Heart right ventricle (tissue), 16 donors: ENCODE measurements around the gene SGSH. TPM values are rescaled to one million over a fixed set of nuclear protein-coding genes. Genes with fewer than 3 reads are reported as not detected.
"Not testable (repeated sequence)": the region's sequence is repeated elsewhere in the genome, so short reads cannot be mapped to it uniquely, and the experiment has no call there.

Experiments used
- ATAC-seq, 8 donors: fragments of 200-7000 bp; cut with Tn5 transposase; one replicate each; pipeline ENCODE4 v1.9.1; 2020; ENCODE audit warnings: mild to moderate bottlenecking in 8 of 8, moderate library complexity in 8 of 8, moderate number of reproducible peaks in 1 of 8
- DNase-seq, 2 donors: peaks; one replicate each; pipeline ENCODE4 v3.0.0-alpha.2; 2020
- H3K27ac ChIP-seq, 10 donors: fragments of 200-600 bp; sonication (generic) in 2 of 10; one replicate each; pipeline versions ENCODE4 v1.5.0 to v1.8.0; 2020 to 2022; ENCODE audit warnings: mild to moderate bottlenecking in 3 of 10
- H3K27me3 ChIP-seq, 7 donors: fragments of 200-600 bp; one replicate each; pipeline ENCODE4 v1.8.0; 2021 to 2022; ENCODE audit warnings: mild to moderate bottlenecking in 2 of 7
- H3K36me3 ChIP-seq, 9 donors: fragments of 200-600 bp; sonication (generic) in 1 of 9; one replicate each; pipeline versions ENCODE4 v1.5.0 to v1.8.0; 2020 to 2022; ENCODE audit warnings: mild to moderate bottlenecking in 2 of 9
- H3K4me1 ChIP-seq, 9 donors: fragments of 200-600 bp; sonication (generic) in 1 of 9; one replicate each; pipeline versions ENCODE4 v1.5.0 to v1.8.0; 2020 to 2022; ENCODE audit warnings: mild to moderate bottlenecking in 4 of 9
- H3K4me3 ChIP-seq, 10 donors: fragments of 200-600 bp; sonication (generic) in 2 of 10; one replicate each; pipeline versions ENCODE4 v1.5.0 to v1.8.0; 2020 to 2022; ENCODE audit warnings: mild to moderate bottlenecking in 7 of 10, moderate library complexity in 2 of 10
- H3K9me3 ChIP-seq, 11 donors: fragments of 200-600 bp in 10 of 11; sonication (generic) in 2 of 11; one replicate each; pipeline versions ENCODE4 v1.5.0 to v1.8.0; 2013 to 2022; ENCODE audit warnings: mild to moderate bottlenecking in 2 of 11, control low read depth in 1 of 11, moderate library complexity in 1 of 11
- WGBS, 2 donors: extraction: QIAGEN DNeasy Blood & Tissue Kit; methylation state at CpG; one replicate each; pipeline ENCODE4 v1.1.7; 2013; ENCODE audit warnings: inconsistent platforms in 1 of 2; 5-methylcytosine and 5-hydroxymethylcytosine counted together
- intact Hi-C, 10 donors: fragments of 100-400 bp; cut with DNase I; formaldehyde crosslinking; loops; one replicate each; pipeline versions ENCODE4 v1.11.1 to v1.14.2; 2022
- polyA plus RNA-seq, 2 donors: library from polyadenylated mRNA; stranded (reverse); fragments of 200-250 nt; gene quantifications; one replicate each; pipeline ENCODE4 v1.2.3, GENCODE V29; 2013
- total RNA-seq, 10 donors: library from RNA; stranded (reverse); fragmentation: NEBNext Ultra II Directional in 3 of 10; extraction: Animal tissue kit (Norgen Biotek cat#: 25700) in 3 of 10; gene quantifications; one replicate each; pipeline versions ENCODE4 v1.2.1 to v1.2.4, GENCODE V29; 2021 to 2023
- TF ChIP-seq, protein P1 (sequence below), 9 donors: fragments of 200-600 bp; sonication (generic) in 2 of 9; IDR thresholded peaks; one replicate each; pipeline versions ENCODE4 v1.5.0 to v1.8.0; 2021 to 2022; ENCODE audit warnings: antibody characterized with exemption in 9 of 9, mild to moderate bottlenecking in 5 of 9, moderate library complexity in 1 of 9
- donor health status: Arrhythmogenic right ventricular cardiomyopathy.
- donor health status: ischemic (EF 13 %, LVEDD 7.1; RV severe dilation, severe dysfunction).
- donor health status: healthy with polysubstance abuse.
- donor health status: DM: no; HTN: yes; CAD: no.
- donor health status: DM: no; HTN: no; CAD: no.
- donor health status: ischemic (EF 25% LVEDD 6.9; RV normal size, moderate dysfunction).
- donor health status: ischemic (EF 25% LVEDD 5.7; RV mildly dilated, moderate dysfunction).
- donor health status: healthy.
- donor health status: DM: yes; HTN: yes; CAD: no.
- donor health status: Ischemic cardiomyopathy.
- donor health status: ischemic (EF 35%, LVEDD 5.7; RV mildly dilated, moderate dysfunction).
- donor health status: nonischemic (EF 11% LVEDD 7.7; RV severe dilation, severe dysfunction).
- donor health status: DM: yes; HTN: yes; CAD: no.
- donor health status: PGD.
- donor health status: ischemic (EF 29% LVEDD 5.4; RV normal size, mild dysfunction).
- donor health status: nonischemic (EF 23%, LVEDD 6.1; RV moderate dilation, normal function).

Gene SGSH
- total and polyA plus RNA-seq, 12 donors: 7.3 to 21.7 (median 14.0) TPM

GRCh38 chr17:80203471-80203963 is 16.6 kb downstream of the SGSH start:
- DNase-seq: no peak

GRCh38 chr17:80202197-80202596 is 17.9 kb downstream of the SGSH start:
- ATAC-seq: no peak

More at GRCh38 chr17:80203471-80203963, 16.6 kb downstream of the SGSH start:
- no peak for ATAC-seq
- WGBS, 2 donors: 84 to 90% methylated on average over 9 to 11 of the region's 11 CpGs
- Histone ChIP-seq H3K9me3 (no peaks in the 10 kb centered on the region), H3K4me1 (peaks cover 0 to 6% (median 0%) of the 10 kb centered on the region in 9 donors), H3K36me3 (peaks cover 0 to 9% (median 0%) of the 10 kb centered on the region in 9 donors), H3K27ac (no peak overlapping the region), H3K27me3 (no peaks in the 10 kb centered on the region), H3K4me3 (no peak overlapping the region)
- intact Hi-C loops: no loop called here
- TF ChIP-seq, protein P1, sequence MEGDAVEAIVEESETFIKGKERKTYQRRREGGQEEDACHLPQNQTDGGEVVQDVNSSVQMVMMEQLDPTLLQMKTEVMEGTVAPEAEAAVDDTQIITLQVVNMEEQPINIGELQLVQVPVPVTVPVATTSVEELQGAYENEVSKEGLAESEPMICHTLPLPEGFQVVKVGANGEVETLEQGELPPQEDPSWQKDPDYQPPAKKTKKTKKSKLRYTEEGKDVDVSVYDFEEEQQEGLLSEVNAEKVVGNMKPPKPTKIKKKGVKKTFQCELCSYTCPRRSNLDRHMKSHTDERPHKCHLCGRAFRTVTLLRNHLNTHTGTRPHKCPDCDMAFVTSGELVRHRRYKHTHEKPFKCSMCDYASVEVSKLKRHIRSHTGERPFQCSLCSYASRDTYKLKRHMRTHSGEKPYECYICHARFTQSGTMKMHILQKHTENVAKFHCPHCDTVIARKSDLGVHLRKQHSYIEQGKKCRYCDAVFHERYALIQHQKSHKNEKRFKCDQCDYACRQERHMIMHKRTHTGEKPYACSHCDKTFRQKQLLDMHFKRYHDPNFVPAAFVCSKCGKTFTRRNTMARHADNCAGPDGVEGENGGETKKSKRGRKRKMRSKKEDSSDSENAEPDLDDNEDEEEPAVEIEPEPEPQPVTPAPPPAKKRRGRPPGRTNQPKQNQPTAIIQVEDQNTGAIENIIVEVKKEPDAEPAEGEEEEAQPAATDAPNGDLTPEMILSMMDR (IDR thresholded peaks at IDR 0.05): no peak

GRCh38 chr17:80201446-80201845 is 18.7 kb downstream of the SGSH start:
- Histone ChIP-seq H3K4me1 (no peaks in the 10 kb centered on the region), H3K27ac (no peak overlapping the region), H3K9me3 (no peaks in the 10 kb centered on the region), H3K4me3 (no peak overlapping the region), H3K27me3 (no peaks in the 10 kb centered on the region), H3K36me3 (no peaks in the 10 kb centered on the region)
- TF ChIP-seq, protein P1 (IDR thresholded peaks at IDR 0.05): no peak
- 88% methylated on average over 15 of the region's 15 CpGs for WGBS, 2 donors
- ATAC-seq (no peak), DNase-seq (no peak)
- intact Hi-C loops: no loop called here

More at GRCh38 chr17:80202197-80202596, 17.9 kb downstream of the SGSH start:
- intact Hi-C loops: no loop called here
- Histone ChIP-seq H3K4me1 (peaks cover 0 to 6% (median 0%) of the 10 kb centered on the region in 9 donors), H3K27ac (no peak overlapping the region), H3K36me3 (peaks cover 0 to 3% (median 0%) of the 10 kb centered on the region in 9 donors), H3K27me3 (no peaks in the 10 kb centered on the region), H3K4me3 (no peak overlapping the region), H3K9me3 (no peaks in the 10 kb centered on the region)
- WGBS, 2 donors: 89 to 91% methylated on average over 17 of the region's 17 CpGs
- TF ChIP-seq, protein P1 (IDR thresholded peaks at IDR 0.05): no peak
- no peak for DNase-seq

GRCh38 chr17:80199295-80199694 is 20.8 kb downstream of the SGSH start:
- WGBS, 2 donors: 78% methylated on average over 6 of the region's 6 CpGs
- H3K9me3 ChIP-seq, DNase-seq, H3K27me3 ChIP-seq, intact Hi-C loops, H3K4me3 ChIP-seq, H3K27ac ChIP-seq, H3K4me1 ChIP-seq, ATAC-seq, H3K36me3 ChIP-seq: not testable (repeated sequence)

DNA sequence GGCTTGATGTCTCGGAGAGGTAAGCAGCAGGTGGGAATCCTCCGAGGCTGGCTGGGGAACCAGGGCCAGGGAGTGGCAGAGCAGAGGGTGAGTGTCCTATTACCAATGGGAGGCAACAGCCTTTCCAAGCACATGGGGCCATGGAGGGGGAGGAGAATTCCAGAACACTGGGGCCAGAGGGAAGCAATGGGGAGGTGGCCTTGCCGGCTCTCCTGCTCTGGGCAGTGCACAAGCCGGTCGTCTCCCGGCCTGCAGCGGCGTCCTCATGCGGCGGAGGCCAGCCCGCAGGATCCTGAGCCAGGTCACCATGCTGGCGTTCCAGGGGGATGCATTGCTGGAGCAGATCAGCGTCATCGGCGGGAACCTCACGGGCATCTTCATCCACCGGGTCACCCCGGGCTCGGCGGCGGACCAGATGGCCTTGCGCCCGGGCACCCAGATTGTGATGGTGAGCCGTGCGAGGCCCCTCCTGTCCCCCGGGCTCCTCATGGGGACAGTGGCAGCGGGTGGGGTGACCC is 21.9 kb downstream of the SGSH start:
- TF ChIP-seq, protein P1 (IDR thresholded peaks at IDR 0.05): no peak
- Histone ChIP-seq H3K27ac (no peak overlapping the region), H3K27me3 (peaks cover 0 to 11% (median 0%) of the 10 kb centered on the region in 7 donors), H3K4me1 (no peaks in the 10 kb centered on the region), H3K9me3 (no peaks in the 10 kb centered on the region), H3K36me3 (no peaks in the 10 kb centered on the region), H3K4me3 (no peak overlapping the region)
- DNase-seq (no peak), ATAC-seq (no peak)
- 78% methylated on average over 26 to 27 of the region's 27 CpGs for WGBS, 2 donors
- intact Hi-C loops: no loop called here
